Stomach smooth muscle (tissue), 2 donors: Measurements from ENCODE around the gene UGT1A8.

Experiments used
- H3K27ac ChIP-seq: one replicate; pipeline ENCODE4 v1.7.0; 2013; ENCODE audit warnings: mild to moderate bottlenecking, low read length, inconsistent platforms
- H3K27me3 ChIP-seq, 2 donors: one replicate each; pipeline ENCODE4 v1.7.0; 2013; ENCODE audit warnings: low read length in 2 of 2; ENCODE audit not compliant: insufficient read depth in 2 of 2, control insufficient read depth in 1 of 2
- H3K36me3 ChIP-seq, 2 donors: one replicate each; pipeline ENCODE4 v1.7.0; 2013; ENCODE audit warnings: low read length in 2 of 2; ENCODE audit not compliant: control insufficient read depth in 2 of 2, insufficient read depth in 2 of 2
- H3K4me1 ChIP-seq: one replicate; pipeline ENCODE4 v1.7.0; 2013; ENCODE audit warnings: low read length; ENCODE audit not compliant: control insufficient read depth, insufficient read depth
- H3K4me3 ChIP-seq, 2 donors: one replicate each; pipeline ENCODE4 v1.7.0; 2013; ENCODE audit warnings: low read length in 2 of 2
- H3K9ac ChIP-seq, 2 donors: one replicate each; pipeline ENCODE4 v1.7.0; 2013; ENCODE audit warnings: low read length in 2 of 2, mild to moderate bottlenecking in 1 of 2
- H3K9me3 ChIP-seq, 2 donors: one replicate each; pipeline ENCODE4 v1.7.0; 2013; ENCODE audit warnings: low read length in 2 of 2; ENCODE audit not compliant: control insufficient read depth in 2 of 2
- donor health status: healthy.
- donor health status: Pancreatic carcinoma.

UGT1A8 gene

GRCh38 chr2:233681521-233682099 is 64.2 kb downstream of the UGT1A8 start, which contains the start of gene UGT1A7:
UGT1A7 (plus strand) TSS chr2:233681901; CDS start chr2:233681938, 37 bp downstream.
- Histone ChIP-seq H3K9ac (no peak within 1 kb of the TSS), H3K4me3 (no peak within 1 kb of the TSS), H3K27ac (no peak within 1 kb of the TSS), H3K27me3 (peaks cover 0 to 2% of the 10 kb centered on the region in 2 donors), H3K9me3 (no peaks in the 10 kb centered on the region), H3K36me3 (no peaks in the 10 kb centered on the region), H3K4me1 (no peaks in the 10 kb centered on the region)

DNA sequence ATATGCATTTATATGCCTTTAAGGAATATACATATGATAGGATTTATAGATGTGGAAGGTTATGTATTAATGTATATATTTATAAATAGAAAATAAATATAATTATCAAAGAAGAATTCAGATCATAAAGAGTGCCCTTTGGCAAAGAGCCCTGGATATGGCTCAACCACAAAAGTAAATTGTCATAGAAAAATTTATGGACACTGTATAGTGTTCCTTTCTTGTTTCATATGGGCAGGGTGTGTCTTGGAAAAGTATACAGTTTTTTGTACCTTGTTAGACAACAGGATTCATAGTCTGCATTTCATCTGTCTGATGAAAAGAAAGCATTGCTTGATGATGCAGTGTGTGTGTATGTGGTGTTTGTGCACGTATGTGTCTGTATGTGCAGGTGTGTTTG is 67.2 kb downstream of the UGT1A8 start:
- H3K27ac ChIP-seq: no peak overlapping the region
- no peak overlapping the region for H3K4me3 ChIP-seq
- no peaks in the 10 kb centered on the region for H3K36me3 ChIP-seq
- H3K27me3 ChIP-seq: peaks cover 0 to 2% of the 10 kb centered on the region in 2 donors
- H3K9me3 ChIP-seq: no peaks in the 10 kb centered on the region
- H3K4me1 ChIP-seq: no peaks in the 10 kb centered on the region
- H3K9ac ChIP-seq: no peak overlapping the region

DNA sequence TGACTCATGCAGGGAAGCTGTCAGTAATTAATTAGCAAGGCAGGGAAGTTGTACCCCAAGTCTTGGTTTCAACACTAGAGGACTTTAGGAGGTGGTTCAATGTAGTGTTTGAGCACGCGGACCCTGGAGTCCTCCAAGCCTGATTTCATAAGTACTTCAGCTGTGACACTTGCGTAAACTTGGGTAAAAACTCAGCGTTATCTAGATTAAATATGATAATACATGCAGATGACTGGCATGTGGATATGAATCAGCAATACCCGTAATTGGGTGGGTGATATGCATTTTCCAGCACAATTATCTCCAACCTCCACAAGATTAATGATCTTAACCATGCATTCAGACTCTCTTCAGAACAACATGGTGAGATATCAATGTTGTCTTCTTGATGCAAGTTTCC is 69.5 kb downstream of the UGT1A8 start:
- no peak overlapping the region for H3K27ac ChIP-seq
- no peaks in the 10 kb centered on the region for H3K36me3 ChIP-seq

GRCh38 chr2:233688341-233688740 is 70.9 kb downstream of the UGT1A8 start:
- peaks cover 0 to under 1% of the 10 kb centered on the region in 2 donors for H3K27me3 ChIP-seq
- no peaks in the 10 kb centered on the region for H3K9me3 ChIP-seq
- H3K4me3 ChIP-seq: no peak overlapping the region
- H3K4me1 ChIP-seq: no peaks in the 10 kb centered on the region
- H3K36me3 ChIP-seq: no peaks in the 10 kb centered on the region
- H3K27ac ChIP-seq: no peak overlapping the region
- H3K9ac ChIP-seq: no peak overlapping the region

More for the DNA sequence above, 69.5 kb downstream of the UGT1A8 start:
- no peak overlapping the region for H3K4me3 ChIP-seq
- H3K9me3 ChIP-seq: no peaks in the 10 kb centered on the region
- H3K9ac ChIP-seq: no peak overlapping the region
- no peaks in the 10 kb centered on the region for H3K4me1 ChIP-seq
- no peaks in the 10 kb centered on the region for H3K27me3 ChIP-seq

DNA sequence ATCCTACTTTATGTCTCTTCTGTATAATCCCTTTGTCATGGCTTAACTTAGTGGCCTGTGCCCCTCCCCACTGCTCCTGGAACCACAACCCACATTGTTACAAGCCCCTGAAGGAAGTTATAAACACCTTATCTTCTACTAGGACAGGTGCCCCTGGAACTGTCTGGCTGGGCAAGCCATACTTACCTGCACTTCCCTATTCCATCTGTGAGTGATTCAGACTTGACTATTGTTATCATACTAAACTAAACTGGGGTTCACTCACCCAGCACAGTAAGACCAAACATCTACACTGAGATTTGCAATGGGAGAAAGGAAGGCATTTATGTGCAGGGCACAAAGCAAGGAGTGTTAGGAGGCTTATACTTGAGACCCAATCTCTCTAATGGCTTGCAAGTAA is 71.6 kb downstream of the UGT1A8 start:
- no peak overlapping the region for H3K4me3 ChIP-seq
- H3K36me3 ChIP-seq: no peaks in the 10 kb centered on the region
- no peak overlapping the region for H3K9ac ChIP-seq
- H3K27ac ChIP-seq: no peak overlapping the region
- peaks cover 0 to 2% of the 10 kb centered on the region in 2 donors for H3K27me3 ChIP-seq
- no peaks in the 10 kb centered on the region for H3K4me1 ChIP-seq
- H3K9me3 ChIP-seq: no peaks in the 10 kb centered on the region

- no peaks in the 10 kb centered on the region for H3K36me3 ChIP-seq
- no peak overlapping the region for H3K27ac ChIP-seq
- H3K9ac ChIP-seq: no peak overlapping the region
- no peaks in the 10 kb centered on the region for H3K4me1 ChIP-seq
- H3K27me3 ChIP-seq: peaks cover 0 to 2% of the 10 kb centered on the region in 2 donors
- no peaks in the 10 kb centered on the region for H3K9me3 ChIP-seq
- no peak overlapping the region for H3K4me3 ChIP-seq
Measured at GRCh38 chr2:233689501-233689900, 72.1 kb downstream of the UGT1A8 start.

DNA sequence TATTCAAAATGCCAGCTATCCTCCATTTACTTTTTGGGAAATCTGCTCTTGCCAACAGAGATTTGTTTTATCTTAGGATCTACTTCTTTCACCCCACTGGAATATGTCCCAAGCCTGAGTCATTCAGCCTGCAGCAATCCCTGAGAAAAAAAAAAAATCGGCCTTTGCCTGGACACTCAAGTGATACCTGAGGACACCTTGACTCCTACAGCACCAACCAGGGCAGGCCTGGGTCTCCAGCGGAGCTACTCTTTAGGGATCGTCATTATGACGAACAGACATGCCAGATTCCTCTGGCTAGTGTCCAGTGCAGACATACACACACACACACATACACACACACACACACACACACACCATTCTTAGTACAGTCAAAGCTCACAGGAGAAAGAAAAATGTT is 73.0 kb downstream of the UGT1A8 start:
- Histone ChIP-seq H3K9ac (no peak overlapping the region), H3K9me3 (no peaks in the 10 kb centered on the region), H3K36me3 (no peaks in the 10 kb centered on the region), H3K4me3 (no peak overlapping the region), H3K4me1 (no peaks in the 10 kb centered on the region), H3K27ac (no peak overlapping the region), H3K27me3 (peaks cover 0 to 2% of the 10 kb centered on the region in 2 donors)

DNA sequence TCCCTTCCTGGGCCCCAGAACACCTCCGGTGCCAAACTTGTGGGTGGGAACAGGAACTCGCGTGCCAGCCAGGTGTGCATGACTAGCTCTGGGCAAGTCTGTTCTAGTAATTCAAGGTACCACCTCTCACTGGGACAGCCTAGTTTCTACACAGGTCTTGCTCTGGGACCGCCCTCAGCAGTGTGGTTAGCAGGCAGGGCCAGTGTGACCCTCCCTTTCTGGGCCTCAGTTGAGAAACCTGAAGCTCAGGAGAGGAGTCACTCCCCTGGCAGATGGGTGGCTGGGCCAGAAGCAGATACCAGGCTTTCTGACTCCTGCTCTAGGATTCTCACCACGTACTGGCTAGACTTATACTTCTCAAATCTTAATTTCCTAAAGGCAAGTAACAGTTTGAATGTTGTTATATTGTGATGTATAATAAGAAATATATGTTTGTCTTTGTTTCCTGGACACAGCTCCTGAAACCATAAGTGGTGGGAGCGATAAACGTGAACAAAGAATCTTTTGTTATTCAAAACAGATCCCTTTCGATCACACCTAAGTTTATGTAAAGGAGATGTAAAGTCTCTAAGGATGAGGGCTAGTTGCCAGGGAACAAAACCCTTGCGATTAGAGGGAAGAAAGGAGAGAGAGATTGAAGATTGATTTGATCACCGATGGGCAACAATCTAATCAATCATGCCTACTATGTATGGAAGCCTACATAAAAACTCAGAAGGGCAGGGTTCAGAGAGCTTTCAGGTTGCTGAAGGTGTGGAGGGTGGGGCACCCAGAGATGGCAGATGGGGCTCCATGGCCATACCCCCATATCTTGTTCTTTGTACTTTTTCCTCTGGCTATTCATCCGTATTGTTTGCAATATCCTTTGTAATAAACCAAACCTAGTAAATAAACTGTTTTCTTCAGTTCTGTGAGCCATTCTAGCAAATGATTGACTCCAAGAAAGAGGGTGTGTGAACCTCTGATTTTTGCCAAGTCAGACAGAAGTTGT is 74.3 kb downstream of the UGT1A8 start:
- Histone ChIP-seq H3K27ac (no peak overlapping the region), H3K4me1 (no peaks in the 10 kb centered on the region), H3K4me3 (no peak overlapping the region), H3K36me3 (no peaks in the 10 kb centered on the region), H3K27me3 (peaks cover 0 to 2% of the 10 kb centered on the region in 2 donors), H3K9me3 (no peaks in the 10 kb centered on the region), H3K9ac (no peak overlapping the region)

GRCh38 chr2:233692648-233693047 is 75.2 kb downstream of the UGT1A8 start, which contains the start of gene UGT1A6:
UGT1A6 (plus strand) TSS chr2:233692890; CDS start chr2:233693005, 115 bp downstream.
- Histone ChIP-seq H3K27me3 (peaks cover 0 to 2% of the 10 kb centered on the region in 2 donors), H3K36me3 (no peaks in the 10 kb centered on the region), H3K4me3 (no peak within 1 kb of the TSS), H3K4me1 (no peaks in the 10 kb centered on the region), H3K9me3 (no peaks in the 10 kb centered on the region), H3K9ac (no peak within 1 kb of the TSS), H3K27ac (no peak within 1 kb of the TSS)

DNA sequence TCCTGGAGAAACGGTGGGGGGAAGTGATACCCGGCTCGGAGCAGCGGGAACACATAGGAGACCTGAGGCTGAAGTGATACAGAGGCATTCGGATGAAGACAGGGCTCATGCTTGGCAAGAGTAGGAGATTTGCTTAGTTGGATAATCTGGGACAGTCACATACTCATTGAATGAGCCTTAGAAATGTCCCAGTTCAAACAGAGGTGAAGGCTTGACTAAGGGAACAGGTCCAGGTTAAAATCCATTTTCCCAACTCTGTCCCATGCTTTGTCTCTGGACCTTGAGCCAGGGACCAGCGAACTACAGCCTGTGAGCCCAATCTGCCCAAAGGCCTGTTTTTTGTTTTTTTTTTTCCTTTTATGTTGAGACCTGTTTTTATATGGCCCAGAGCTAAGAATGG is 76.5 kb downstream of the UGT1A8 start:
- Histone ChIP-seq H3K27me3 (peaks cover 0 to 2% of the 10 kb centered on the region in 2 donors), H3K27ac (no peak overlapping the region)

More for the DNA sequence above, 76.5 kb downstream of the UGT1A8 start:
- no peaks in the 10 kb centered on the region for H3K36me3 ChIP-seq
- H3K4me1 ChIP-seq: no peaks in the 10 kb centered on the region
- no peaks in the 10 kb centered on the region for H3K9me3 ChIP-seq
- H3K9ac ChIP-seq: no peak overlapping the region
- no peak overlapping the region for H3K4me3 ChIP-seq
